Left cardiac atrium (tissue), 4 donors: ENCODE results near the gene HS3ST1. TPM values are rescaled to one million over a fixed set of nuclear protein-coding genes. Genes with fewer than 3 reads are reported as not detected.

Experiments used
- ATAC-seq, 2 donors: fragments of 200-7000 bp; cut with Tn5 transposase; one replicate each; pipeline ENCODE4 v1.9.1; 2020; ENCODE audit warnings: mild to moderate bottlenecking in 2 of 2, moderate library complexity in 2 of 2
- DNase-seq: peaks from one replicate; pipeline ENCODE4 v3.0.0-alpha.2; 2020
- intact Hi-C, 2 donors: fragments of 100-400 bp; cut with DNase I; formaldehyde crosslinking; loops; one replicate each; pipeline versions ENCODE4 v1.14.1 to v1.15.1; 2022 to 2023
- long read RNA-seq: library from polyadenylated mRNA; unstranded; transcript quantifications from one replicate; pipeline ENCODE4 v2.0.0, GENCODE V29; 2021
- total RNA-seq, 2 donors: library from RNA; stranded (reverse); fragmentation: NEBNext Ultra II Directional; extraction: Animal tissue kit (Norgen Biotek cat#: 25700); gene quantifications; one replicate each; pipeline ENCODE4 v1.2.1, GENCODE V29; 2021
- donor health status: DM: no; HTN: yes; CAD: no.
- donor health status: DM: no; HTN: yes; CAD: no; lungs with severe emphysema.
- donor health status: DM: yes; HTN: yes; CAD: no.
- donor health status: Dilated cardiomyopathy.

Gene HS3ST1
- total RNA-seq: 1 to 10 TPM; 1.9 to 7.6 TPM
- long read RNA-seq, full-length matches to known transcripts: 25 of 29 reads
- long read RNA-seq, partial matches to known transcripts: 0 of 29 reads
- long read RNA-seq, other reads (novel, unspliced or antisense): 4 of 29 reads

GRCh38 chr4:11428231-11428898 lies at the start of gene HS3ST1:
Gene HS3ST1, minus strand, starts transcription at chr4:11428894. Its CDS starts 28,889 bp downstream, at chr4:11400005.
- DNase-seq (no peak), ATAC-seq (peak; percentile 50)
- intact Hi-C loops: loop anchor here (5.0 to 10.0 kb wide), 3 partner anchors 194 to 846 kb away; no protein-coding TSS in a partner anchor

DNA sequence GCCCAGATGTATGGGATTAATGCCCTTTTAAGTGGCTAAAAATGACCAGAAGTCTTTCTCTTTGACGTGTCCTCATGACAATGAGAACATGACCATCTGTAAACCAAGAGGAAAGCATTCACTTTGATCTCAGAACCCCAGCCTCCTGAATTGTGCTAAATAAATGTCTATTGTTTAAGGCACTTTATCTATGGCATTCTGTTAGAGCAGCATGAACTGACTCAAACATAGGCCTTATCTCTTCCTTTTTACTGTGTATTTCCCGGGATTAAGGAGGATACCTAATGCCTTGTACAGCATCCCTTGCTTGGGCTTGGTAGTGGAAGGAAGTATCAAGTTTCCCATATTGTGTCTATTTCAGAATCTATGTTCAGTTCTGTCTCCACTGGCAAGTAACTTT lies 47.2 kb upstream of the HS3ST1 start:
- ATAC-seq (no peak), DNase-seq (no peak)
- intact Hi-C loops: no loop called here

DNA sequence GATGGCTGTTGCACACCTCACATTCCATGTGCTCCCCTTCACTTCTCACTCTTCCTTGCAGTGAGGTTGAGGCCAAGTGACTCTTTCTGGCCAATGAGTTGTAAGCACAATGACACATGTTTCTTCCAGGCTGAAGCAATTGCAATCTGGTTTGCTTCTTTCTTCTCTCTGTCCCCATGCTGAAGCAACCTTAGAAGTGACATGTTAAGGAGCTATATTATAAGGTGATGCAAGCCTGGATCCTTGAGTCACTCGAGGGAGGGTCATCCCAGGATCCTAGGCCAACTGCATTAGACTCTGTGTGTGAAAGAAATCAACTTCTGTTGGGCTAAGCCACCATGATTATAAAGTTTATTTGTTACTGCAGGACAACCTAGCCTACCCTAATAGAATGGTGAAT lies 45.5 kb upstream of the HS3ST1 start:
- intact Hi-C loops: no loop called here
- DNase-seq (no peak), ATAC-seq (no peak)

- ATAC-seq (no peak), DNase-seq (no peak)
- intact Hi-C loops: no loop called here
Observed at GRCh38 chr4:11472535-11472934, 43.8 kb upstream of the HS3ST1 start.

- DNase-seq: no peak
- peak in 1 of 2 donors; percentile 70 for ATAC-seq
Observed at GRCh38 chr4:11471618-11472017, 42.9 kb upstream of the HS3ST1 start.

GRCh38 chr4:11471046-11471441 lies 42.4 kb upstream of the HS3ST1 start:
- intact Hi-C loops: no loop called here
- DNase-seq (no peak), ATAC-seq (no peak)

More at GRCh38 chr4:11471618-11472017, 42.9 kb upstream of the HS3ST1 start:
- intact Hi-C loops: no loop called here

- intact Hi-C loops: no loop called here
- DNase-seq (no peak), ATAC-seq (no peak)
Observed at GRCh38 chr4:11470438-11471045, 41.8 kb upstream of the HS3ST1 start.

DNA sequence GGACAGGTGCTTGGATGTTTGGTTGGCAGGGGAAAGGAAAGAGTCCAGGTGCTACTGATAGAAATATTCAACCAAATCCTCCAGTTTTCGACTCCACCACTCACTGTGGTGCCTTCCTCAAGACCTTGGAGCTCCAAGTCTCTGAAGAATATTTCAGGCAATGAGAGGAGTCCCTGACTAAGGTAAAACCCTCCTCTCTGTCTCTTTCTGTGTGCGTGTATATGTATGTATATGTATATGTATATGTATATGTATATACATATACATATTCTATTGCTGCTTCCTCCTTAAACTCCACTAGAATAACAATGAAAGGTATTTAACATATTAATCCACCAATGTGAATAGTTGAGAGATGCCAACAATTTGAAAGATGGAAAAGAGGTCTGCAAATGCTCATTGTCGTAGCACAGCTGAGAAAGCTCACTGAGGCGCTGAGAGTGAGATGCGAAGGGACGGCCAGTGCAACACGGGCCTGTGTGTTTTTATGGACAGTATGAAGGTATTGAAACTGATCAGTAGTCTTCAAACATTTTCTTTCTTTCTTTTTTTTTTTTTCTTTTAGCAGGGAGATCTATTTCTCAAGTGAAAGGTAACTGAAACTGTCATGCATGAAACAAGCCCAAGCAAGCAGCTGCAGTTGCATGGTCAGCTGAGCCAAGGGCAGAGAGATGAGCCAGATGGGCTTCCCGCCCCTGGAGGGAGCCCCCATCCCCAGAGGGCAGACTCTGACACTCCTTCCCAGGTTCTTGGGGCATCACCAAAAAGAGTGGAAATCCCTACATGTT lies 41.1 kb upstream of the HS3ST1 start:
- ATAC-seq (no peak), DNase-seq (no peak)
- intact Hi-C loops: no loop called here

DNA sequence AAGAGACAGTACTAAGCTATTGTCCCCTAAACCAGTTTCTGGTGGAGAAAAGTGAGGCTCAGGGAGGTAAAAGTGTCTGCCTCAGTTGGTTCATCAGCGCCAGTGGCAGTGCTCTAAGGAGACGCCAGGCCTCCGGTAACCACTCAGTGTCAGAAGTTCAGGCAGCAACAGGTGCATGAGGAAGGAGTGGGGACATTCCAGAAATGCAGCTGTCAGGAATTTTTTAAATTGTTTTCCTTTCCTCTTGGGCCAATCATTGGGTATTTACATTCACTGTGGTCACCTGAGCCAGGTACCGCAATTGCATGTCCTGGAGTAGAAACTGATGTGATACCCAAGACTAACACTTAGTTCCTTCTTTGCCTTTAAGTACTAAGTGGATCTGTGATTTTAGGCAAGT lies 40.2 kb upstream of the HS3ST1 start:
- intact Hi-C loops: no loop called here
- ATAC-seq: no peak
- no peak for DNase-seq

- DNase-seq (no peak), ATAC-seq (no peak)
- intact Hi-C loops: no loop called here
Observed at GRCh38 chr4:11467931-11468330, 39.2 kb upstream of the HS3ST1 start.

- DNase-seq: no peak
- intact Hi-C loops: no loop called here
- ATAC-seq: no peak
Observed at GRCh38 chr4:11463707-11464106, 35.0 kb upstream of the HS3ST1 start.

GRCh38 chr4:11456401-11456800 lies 27.7 kb upstream of the HS3ST1 start:
- DNase-seq (no peak), ATAC-seq (no peak)
- intact Hi-C loops: no loop called here

DNA sequence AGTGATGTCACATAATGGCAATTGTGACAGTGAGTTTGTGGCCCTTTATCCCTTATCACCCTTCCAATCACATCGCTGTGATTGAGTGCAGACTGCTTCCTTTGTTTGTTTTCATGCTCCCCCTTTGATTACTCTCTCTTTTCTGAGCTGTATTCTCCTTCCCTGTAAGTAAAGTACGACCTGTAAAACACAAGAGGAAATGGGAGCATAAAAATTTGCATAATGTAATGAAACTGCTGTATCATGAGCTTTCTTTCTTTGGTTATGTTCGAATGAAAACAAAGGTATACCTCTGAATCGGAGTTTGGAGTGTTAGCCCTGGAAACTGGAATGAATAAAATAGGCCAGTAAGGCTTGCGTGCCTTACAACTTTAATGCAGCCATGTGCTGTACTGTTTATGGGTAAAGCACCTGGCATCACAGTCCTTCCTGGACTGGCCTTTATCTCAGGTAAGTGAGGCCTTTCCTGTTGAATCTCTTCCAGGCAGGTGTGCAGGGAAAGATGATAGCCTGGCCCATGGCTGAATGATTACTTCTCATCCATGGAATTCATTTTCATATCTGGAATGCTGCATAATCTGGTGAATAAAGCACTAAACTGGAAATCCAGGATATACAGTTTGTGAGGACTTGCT lies 26.6 kb upstream of the HS3ST1 start:
- intact Hi-C loops: no loop called here
- no peak for ATAC-seq
- DNase-seq: no peak

DNA sequence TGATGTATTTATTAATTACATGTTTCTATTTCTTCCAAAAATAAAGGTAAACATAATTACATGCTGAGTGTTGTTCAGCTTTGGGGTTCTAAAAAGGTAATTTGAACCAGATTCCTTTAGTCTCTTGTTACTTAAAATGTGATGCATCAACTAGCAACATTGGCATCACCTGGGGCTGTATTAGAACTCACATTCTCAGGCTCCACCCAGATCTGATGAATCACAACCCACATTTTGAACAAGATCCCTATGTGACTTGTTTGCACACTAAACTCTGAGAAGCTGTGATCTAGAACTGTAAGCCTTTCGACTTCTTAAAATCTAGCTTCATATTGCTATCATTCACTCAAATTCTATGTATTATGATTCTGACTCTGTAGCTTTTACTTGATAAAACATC lies 23.0 kb upstream of the HS3ST1 start:
- intact Hi-C loops: no loop called here
- no peak for ATAC-seq

DNA sequence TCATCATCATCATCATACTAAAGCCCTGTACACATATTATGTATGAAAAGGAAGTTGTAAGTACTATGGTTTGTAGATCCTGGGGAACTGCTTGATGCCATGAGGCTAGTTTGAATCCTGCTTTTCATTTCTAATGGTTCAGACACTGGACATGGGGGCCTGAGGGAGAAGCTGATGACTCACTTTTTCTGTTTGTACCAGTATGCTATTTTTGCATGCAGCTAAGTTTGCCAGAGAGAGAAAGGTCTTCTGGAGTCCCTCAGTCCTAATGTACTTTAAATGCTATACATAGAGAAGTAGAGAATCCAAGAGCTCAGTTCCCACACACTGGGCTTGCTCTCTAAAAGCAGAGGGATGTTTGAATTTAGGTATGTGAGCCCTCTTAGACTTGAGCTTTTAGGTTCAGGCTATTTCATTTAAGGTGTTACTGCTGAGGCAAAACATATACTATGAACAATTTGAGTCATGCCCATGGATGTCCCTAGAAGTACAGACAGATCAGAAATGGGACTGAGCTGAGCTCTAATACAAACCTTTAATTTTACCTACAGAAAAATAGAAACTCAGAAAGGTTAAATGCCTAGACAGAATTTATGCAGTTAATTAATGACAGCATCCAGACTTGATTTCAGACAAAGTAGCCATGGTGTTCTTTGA lies 17.6 kb upstream of the HS3ST1 start:
- intact Hi-C loops: no loop called here
- DNase-seq (no peak), ATAC-seq (peak in 1 of 2 donors; percentile 64)

More for the DNA sequence above, 23.0 kb upstream of the HS3ST1 start:
- DNase-seq: no peak

GRCh38 chr4:11441194-11441556 lies 12.5 kb upstream of the HS3ST1 start:
- intact Hi-C loops: no loop called here
- ATAC-seq: no peak
- no peak for DNase-seq

GRCh38 chr4:11440481-11441193 lies 11.9 kb upstream of the HS3ST1 start:
- intact Hi-C loops: no loop called here
- ATAC-seq (no peak), DNase-seq (no peak)

DNA sequence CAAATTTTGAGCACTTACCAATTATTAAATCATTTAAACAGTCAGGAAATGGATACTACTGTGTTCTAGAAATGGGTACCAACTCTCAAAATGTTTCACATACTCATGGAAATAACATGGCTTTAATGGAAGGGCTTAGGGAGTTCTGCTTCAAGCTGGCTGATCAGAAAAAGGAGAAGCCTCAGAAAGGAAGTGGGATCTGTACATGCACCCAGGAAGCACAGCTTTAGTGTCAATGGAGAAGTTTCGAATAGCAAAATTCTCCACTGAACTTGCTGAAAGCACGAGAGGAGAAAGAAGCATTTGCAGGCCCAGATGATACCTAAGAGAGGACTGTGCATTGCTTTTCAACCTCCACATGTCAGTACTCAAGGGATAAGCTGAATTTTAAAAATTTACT lies 11.1 kb upstream of the HS3ST1 start:
- intact Hi-C loops: no loop called here
- ATAC-seq: peak; percentile 30 to 49
- no peak for DNase-seq

DNA sequence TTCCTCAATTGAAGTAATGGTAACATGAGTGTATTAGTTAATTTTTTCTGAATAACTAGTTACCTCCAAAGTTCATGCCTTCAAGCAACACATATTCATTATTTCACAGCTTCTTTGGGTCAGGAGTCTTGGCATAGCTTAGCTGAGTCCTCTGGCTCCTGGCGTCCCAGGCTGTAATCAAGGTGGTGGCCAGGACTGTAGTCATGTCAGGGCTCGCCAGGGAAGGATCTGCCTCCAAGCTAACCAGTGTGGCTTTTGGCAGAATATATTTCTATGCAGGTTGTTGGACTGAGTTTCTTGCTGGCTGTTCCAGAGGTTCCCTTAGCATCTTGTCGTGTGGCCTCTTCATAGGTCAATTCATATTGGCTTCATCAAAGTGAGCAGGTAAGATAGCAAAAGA lies 10.0 kb upstream of the HS3ST1 start:
- no peak for DNase-seq
- ATAC-seq: no peak
- intact Hi-C loops: no loop called here
